GM13976 (cell line): ENCODE results near the gene CLDN7.
"Not testable (repeated sequence)": the region's sequence is repeated elsewhere in the genome, so short reads cannot be mapped to it uniquely, and the experiment has no call there.

ENCODE experiments used
- DNase-seq: peaks from one replicate; pipeline ENCODE4 v3.0.0; 2012; ENCODE audit warnings: low spot score
- CTCF ChIP-seq: IDR thresholded peaks from 2 replicates; pipeline ENCODE4 v1.5.1; 2012; ENCODE audit warnings: borderline replicate concordance, mild to moderate bottlenecking; ENCODE audit not compliant: insufficient read depth; ENCODE audit errors: extremely low read depth, missing control alignments, control extremely low read depth
- in situ Hi-C: fragments of 300-500 bp; cut with MboI; formaldehyde crosslinking; loops from one replicate; pipeline ENCODE4 v1.12.0; 2022; ENCODE audit warnings: low sequenced_read_pairs, mixed read lengths, inconsistent platforms; ENCODE audit not compliant: unreplicated experiment

CLDN7 gene

GRCh38 chr17:7250695-7251627 lies 11.3 kb downstream of the CLDN7 start:
- TF ChIP-seq CTCF = no peak
- in situ Hi-C loops = no loop called here
- no peak for DNase-seq

GRCh38 chr17:7249830-7250229 lies 12.4 kb downstream of the CLDN7 start:
- TF ChIP-seq CTCF = no peak
- DNase-seq = no peak
- in situ Hi-C loops = no loop called here

- no peak for DNase-seq
- no peak for TF ChIP-seq CTCF
- in situ Hi-C loops = no loop called here
These were observed 13.1 kb downstream of the CLDN7 start for GRCh38 chr17:7249214-7249613.

- no peak for DNase-seq
- in situ Hi-C loops = no loop called here
- TF ChIP-seq CTCF = no peak
These were observed 13.5 kb downstream of the CLDN7 start for GRCh38 chr17:7248796-7249195.

GRCh38 chr17:7246779-7247178 lies 15.5 kb downstream of the CLDN7 start:
- in situ Hi-C loops = no loop called here
- DNase-seq = no peak
- no peak for TF ChIP-seq CTCF

GRCh38 chr17:7243838-7244237 lies 18.4 kb downstream of the CLDN7 start:
- in situ Hi-C loops, DNase-seq: not testable (repeated sequence)

GRCh38 chr17:7243453-7243729 lies 18.9 kb downstream of the CLDN7 start:
- DNase-seq = no peak
- in situ Hi-C loops = no loop called here
- TF ChIP-seq CTCF = no peak
